Neuron (in vitro differentiated cells): ENCODE results near the gene MED27.
"Not testable (repeated sequence)": the region's sequence is repeated elsewhere in the genome, so short reads cannot be mapped to it uniquely, and the experiment has no call there.

Source experiments
- H2AFZ ChIP-seq: one replicate; pipeline ENCODE4 v1.6.1; 2013; ENCODE audit warnings: low read depth, mild to moderate bottlenecking, inconsistent platforms, low read length, moderate library complexity
- H3K27me3 ChIP-seq: one replicate; pipeline ENCODE4 v1.6.1; 2013; ENCODE audit warnings: low read length; ENCODE audit not compliant: insufficient read depth
- H3K36me3 ChIP-seq: one replicate; pipeline ENCODE4 v1.6.1; 2013; ENCODE audit warnings: low read length; ENCODE audit not compliant: insufficient read depth
- H3K4me1 ChIP-seq: one replicate; pipeline ENCODE4 v1.6.1; 2013; ENCODE audit warnings: low read length; ENCODE audit not compliant: insufficient read depth
- H3K4me3 ChIP-seq: 2 replicates; pipeline ENCODE4 v1.5.1; 2013; ENCODE audit warnings: mild to moderate bottlenecking, low read length, moderate library complexity
- H3K9me3 ChIP-seq: one replicate; pipeline ENCODE4 v1.6.1; 2013; ENCODE audit warnings: low read length

The MED27 gene

DNA sequence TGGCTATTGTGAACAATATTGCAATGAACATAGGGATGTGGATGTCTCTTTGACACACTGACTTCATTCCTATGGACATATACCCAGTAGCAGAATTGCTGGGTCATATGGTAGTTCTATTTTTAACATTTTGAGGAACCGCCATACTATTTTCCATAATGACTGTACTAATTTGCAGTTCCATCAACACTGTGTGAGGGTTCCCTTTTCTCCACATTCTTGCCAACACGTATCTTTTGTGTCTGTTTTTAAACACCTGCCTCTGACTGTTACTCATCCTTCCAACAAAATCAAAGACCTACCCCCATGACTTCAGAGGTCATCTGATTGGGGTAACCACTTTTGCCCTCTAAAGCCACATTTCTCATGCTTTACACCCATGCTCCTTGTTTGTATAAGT is 133.5 kb downstream of the MED27 start:
- no peak overlapping the region for H2AFZ ChIP-seq
- H3K27me3 ChIP-seq, result no peaks in the 10 kb centered on the region
- no peak overlapping the region for H3K4me3 ChIP-seq
- peaks cover 17% of the 10 kb centered on the region for H3K4me1 ChIP-seq
- H3K9me3 ChIP-seq, result no peaks in the 10 kb centered on the region
- no peaks in the 10 kb centered on the region for H3K36me3 ChIP-seq

DNA sequence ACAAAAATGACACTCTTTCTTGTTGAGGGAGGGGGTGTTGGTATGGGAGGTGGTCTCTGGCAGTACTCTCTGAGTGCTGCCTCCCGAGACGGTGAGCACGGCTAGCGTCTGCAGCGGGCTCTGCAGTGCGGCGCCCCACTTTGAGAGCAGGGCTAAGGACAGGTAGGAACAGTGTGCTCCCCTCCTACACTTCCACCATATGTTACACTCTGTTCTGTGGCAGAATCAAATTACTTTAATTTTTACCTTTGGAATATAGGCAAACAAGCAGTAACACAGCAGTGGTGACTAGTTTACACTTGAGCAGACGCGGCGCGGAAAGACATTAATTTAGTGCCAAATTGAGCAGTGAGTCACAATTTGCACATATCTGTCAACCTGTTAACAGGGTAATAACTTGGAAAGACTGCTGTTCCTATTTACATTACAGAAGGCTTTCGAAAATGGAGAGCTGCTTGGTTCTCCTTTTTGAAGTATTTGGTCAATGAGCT is 136.3 kb downstream of the MED27 start:
- Histone ChIP-seq H3K36me3 (peaks cover 5% of the 10 kb centered on the region), H2AFZ (no peak overlapping the region), H3K4me1 (peaks cover 17% of the 10 kb centered on the region), H3K9me3 (no peaks in the 10 kb centered on the region), H3K27me3 (no peaks in the 10 kb centered on the region), H3K4me3 (no peak overlapping the region)

DNA sequence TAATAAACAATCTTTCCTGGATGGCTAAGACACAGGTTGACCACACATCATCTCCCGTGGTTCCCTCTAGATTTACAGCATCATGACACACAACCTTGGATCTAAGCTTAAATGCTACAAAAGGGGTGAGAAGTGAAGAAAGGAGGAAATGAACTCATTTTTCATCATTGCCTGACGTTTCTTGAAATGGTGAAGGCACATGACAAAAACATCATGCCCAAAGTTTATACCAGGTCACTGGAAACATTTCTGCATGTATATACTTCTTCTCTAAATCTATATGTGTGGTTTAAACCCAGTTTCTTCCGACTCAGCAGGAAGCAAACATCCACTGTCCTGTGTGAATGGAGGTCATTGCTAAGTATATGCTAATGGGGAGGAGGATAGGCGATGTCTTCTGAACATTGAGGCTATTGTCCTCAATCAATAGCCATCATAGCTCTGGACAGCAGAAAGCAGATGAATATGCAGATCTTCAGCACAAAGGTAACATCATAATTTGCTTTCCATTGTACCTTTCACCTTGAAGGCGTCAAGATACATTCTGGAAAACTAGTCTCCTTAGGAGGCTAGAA is 137.4 kb downstream of the MED27 start:
- Histone ChIP-seq H3K9me3 (no peaks in the 10 kb centered on the region), H3K27me3 (no peaks in the 10 kb centered on the region), H3K4me1 (peaks cover 19% of the 10 kb centered on the region), H3K36me3 (peaks cover 7% of the 10 kb centered on the region), H2AFZ (no peak overlapping the region), H3K4me3 (no peak overlapping the region)

GRCh38 chr9:131937451-131937850 is 142.2 kb downstream of the MED27 start:
- H2AFZ ChIP-seq, result no peak overlapping the region
- H3K4me3 ChIP-seq, result no peak overlapping the region
- H3K27me3 ChIP-seq, result no peaks in the 10 kb centered on the region
- peaks cover 7% of the 10 kb centered on the region for H3K36me3 ChIP-seq
- H3K9me3 ChIP-seq, result no peaks in the 10 kb centered on the region
- H3K4me1 ChIP-seq, result peaks cover 13% of the 10 kb centered on the region

DNA sequence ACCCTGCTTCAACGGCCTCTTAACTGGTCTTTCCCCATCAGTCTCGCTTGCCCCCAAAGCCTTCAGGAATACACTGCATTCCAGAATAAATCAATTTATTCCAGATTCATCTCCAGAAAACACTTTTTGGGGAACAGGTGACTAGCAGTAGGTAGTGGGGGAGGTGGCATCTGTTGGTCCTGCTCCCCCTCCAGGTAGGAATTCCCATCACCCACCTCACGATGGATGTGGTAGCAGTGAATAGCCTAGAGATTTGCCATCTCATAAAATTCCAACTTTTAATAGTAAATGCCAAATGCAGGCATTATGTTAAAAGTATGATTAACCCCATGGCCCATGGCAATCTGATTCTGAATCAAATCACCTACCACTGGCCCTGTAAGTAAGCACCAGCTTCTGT is 142.7 kb downstream of the MED27 start:
- Histone ChIP-seq H3K4me3 (no peak overlapping the region), H3K4me1 (peaks cover 9% of the 10 kb centered on the region), H2AFZ (no peak overlapping the region), H3K9me3 (no peaks in the 10 kb centered on the region), H3K27me3 (no peaks in the 10 kb centered on the region), H3K36me3 (peaks cover 7% of the 10 kb centered on the region)

- Histone ChIP-seq H3K9me3 (no peaks in the 10 kb centered on the region), H3K36me3 (peaks cover 7% of the 10 kb centered on the region), H3K27me3 (no peaks in the 10 kb centered on the region), H2AFZ (no peak overlapping the region), H3K4me3 (no peak overlapping the region), H3K4me1 (peaks cover 5% of the 10 kb centered on the region)
Observed at GRCh38 chr9:131934673-131935072, 145.0 kb downstream of the MED27 start.

- no peaks in the 10 kb centered on the region for H3K27me3 ChIP-seq
Observed at GRCh38 chr9:131927091-131927490, 152.6 kb downstream of the MED27 start.

DNA sequence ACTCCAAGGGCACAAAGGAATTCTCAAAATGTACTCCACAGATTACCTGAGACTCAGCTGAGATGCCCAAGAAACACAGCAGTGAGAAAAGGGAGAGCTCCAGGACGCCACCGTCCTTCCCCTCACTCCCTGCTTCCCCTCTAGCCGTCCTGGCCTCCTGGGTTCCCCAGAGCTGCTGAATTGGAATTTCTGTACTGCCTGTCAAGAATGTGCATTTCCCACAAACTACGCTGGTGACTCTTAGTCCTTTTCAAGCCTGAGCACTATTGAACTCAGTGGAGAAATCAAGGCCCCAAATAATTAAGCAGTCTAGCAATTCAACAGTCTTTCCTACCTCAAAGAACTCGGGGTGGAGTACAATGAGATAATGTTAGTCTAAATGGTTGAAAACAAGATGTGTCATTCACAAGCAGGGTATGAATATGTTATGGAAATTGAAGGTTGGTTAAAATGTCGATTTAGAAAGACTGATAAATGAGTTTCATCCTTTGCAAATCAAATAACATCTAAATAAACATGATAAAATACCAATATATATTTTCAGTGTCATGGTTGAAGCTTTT is 153.2 kb downstream of the MED27 start:
- Histone ChIP-seq H3K4me1 (peaks cover 21% of the 10 kb centered on the region), H2AFZ (no peak overlapping the region), H3K27me3 (no peaks in the 10 kb centered on the region), H3K4me3 (no peak overlapping the region), H3K36me3 (no peaks in the 10 kb centered on the region), H3K9me3 (no peaks in the 10 kb centered on the region)

More at GRCh38 chr9:131927091-131927490, 152.6 kb downstream of the MED27 start:
- Histone ChIP-seq H3K4me1 (peaks cover 21% of the 10 kb centered on the region), H3K36me3 (no peaks in the 10 kb centered on the region), H2AFZ (no peak overlapping the region), H3K4me3 (no peak overlapping the region), H3K9me3 (no peaks in the 10 kb centered on the region)

DNA sequence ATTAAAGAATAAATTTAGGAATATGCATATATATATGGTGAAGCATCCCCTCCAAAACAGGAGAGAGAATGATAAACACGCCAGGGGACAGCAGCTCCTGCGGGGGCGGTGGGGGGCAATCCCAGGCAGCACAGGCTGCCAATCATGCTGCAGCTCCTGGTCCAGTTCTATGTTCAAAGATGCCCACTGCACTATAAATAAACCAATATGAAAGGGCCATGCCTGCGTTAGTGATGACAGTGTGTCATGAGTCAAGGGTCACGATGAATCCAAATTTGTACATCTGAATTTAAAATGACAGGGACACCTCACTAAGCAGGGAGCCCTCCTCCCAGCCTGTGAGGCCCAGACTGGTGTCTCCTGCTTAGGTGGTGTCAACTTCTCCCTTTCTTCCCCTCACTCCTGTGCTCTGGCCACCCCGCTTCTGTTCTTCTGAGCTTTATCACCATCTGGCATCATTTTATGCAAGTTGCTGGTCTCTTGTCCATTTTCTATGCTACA is 153.9 kb downstream of the MED27 start:
- no peak overlapping the region for H2AFZ ChIP-seq
- H3K27me3 ChIP-seq, result no peaks in the 10 kb centered on the region
- H3K9me3 ChIP-seq, result no peaks in the 10 kb centered on the region
- H3K36me3 ChIP-seq, result no peaks in the 10 kb centered on the region
- peaks cover 21% of the 10 kb centered on the region for H3K4me1 ChIP-seq
- no peak overlapping the region for H3K4me3 ChIP-seq

- no peak overlapping the region for H3K4me3 ChIP-seq
- H3K36me3 ChIP-seq, result no peaks in the 10 kb centered on the region
Observed at GRCh38 chr9:131923766-131924165, 155.9 kb downstream of the MED27 start.

DNA sequence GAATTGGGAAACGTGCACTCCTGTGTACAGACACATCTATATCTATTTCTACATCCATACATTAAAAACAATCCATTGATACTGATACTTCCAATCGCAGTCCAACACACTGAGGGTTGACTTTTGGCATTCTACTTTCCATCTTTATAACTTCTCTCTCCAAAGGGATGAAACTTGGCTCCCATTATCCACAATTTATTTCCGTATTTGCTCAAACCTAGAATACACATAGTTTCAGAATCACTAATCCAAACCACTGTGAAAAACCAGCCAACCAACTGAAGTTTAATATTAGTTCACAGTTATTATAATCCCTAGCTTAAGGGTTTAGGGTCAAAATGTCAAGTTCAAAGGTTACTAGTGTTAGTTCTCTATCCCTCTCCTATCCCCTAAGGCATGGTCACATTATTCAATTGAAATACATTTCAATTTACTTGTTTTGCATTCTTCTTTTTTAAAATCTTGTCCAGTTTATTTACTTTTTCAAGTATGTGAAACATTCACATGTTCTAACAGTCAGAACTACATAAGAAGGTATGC is 156.5 kb downstream of the MED27 start:
- Histone ChIP-seq H3K9me3 (no peaks in the 10 kb centered on the region), H3K4me1 (peaks cover 18% of the 10 kb centered on the region), H3K27me3 (no peaks in the 10 kb centered on the region), H2AFZ (no peak overlapping the region), H3K36me3 (no peaks in the 10 kb centered on the region), H3K4me3 (no peak overlapping the region)

More at GRCh38 chr9:131923766-131924165, 155.9 kb downstream of the MED27 start:
- Histone ChIP-seq H3K4me1 (peaks cover 21% of the 10 kb centered on the region), H2AFZ (no peak overlapping the region), H3K9me3 (no peaks in the 10 kb centered on the region), H3K27me3 (no peaks in the 10 kb centered on the region)

- H3K36me3 ChIP-seq, H3K27me3 ChIP-seq, H3K9me3 ChIP-seq, H3K4me3 ChIP-seq, H2AFZ ChIP-seq: not testable (repeated sequence)
- H3K4me1 ChIP-seq, result peaks cover 12% of the 10 kb centered on the region
Observed at GRCh38 chr9:131921635-131922034, 158.0 kb downstream of the MED27 start.

- no peaks in the 10 kb centered on the region for H3K27me3 ChIP-seq
- no peaks in the 10 kb centered on the region for H3K36me3 ChIP-seq
- H2AFZ ChIP-seq, result no peak overlapping the region
- no peaks in the 10 kb centered on the region for H3K9me3 ChIP-seq
- no peak overlapping the region for H3K4me3 ChIP-seq
- peaks cover 2% of the 10 kb centered on the region for H3K4me1 ChIP-seq
Observed at GRCh38 chr9:131919216-131919615, 160.5 kb downstream of the MED27 start.
